ENCODE measurements around the gene WEE1.

Gene WEE1

DNA sequence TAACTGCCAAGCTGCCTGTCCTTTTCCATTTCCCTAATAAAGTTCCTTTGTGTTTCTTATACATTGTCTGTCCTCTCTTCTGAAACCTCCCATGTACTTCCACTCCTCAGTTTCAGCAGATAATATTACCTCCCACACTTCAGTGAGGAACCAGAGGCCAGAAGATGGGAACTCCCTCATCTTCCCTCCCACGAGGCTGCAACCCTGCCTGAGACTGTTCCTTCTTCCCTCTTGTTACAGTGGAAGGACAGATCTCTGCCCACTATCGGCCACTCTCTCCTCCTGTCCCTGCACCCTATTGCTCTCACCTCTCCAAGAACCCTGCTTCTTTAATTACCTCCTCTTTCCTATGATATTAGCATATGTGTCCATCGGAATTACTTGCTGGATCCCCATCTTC, 52.3 kb downstream of the WEE1 start:
- DNase-seq: no peak

DNA sequence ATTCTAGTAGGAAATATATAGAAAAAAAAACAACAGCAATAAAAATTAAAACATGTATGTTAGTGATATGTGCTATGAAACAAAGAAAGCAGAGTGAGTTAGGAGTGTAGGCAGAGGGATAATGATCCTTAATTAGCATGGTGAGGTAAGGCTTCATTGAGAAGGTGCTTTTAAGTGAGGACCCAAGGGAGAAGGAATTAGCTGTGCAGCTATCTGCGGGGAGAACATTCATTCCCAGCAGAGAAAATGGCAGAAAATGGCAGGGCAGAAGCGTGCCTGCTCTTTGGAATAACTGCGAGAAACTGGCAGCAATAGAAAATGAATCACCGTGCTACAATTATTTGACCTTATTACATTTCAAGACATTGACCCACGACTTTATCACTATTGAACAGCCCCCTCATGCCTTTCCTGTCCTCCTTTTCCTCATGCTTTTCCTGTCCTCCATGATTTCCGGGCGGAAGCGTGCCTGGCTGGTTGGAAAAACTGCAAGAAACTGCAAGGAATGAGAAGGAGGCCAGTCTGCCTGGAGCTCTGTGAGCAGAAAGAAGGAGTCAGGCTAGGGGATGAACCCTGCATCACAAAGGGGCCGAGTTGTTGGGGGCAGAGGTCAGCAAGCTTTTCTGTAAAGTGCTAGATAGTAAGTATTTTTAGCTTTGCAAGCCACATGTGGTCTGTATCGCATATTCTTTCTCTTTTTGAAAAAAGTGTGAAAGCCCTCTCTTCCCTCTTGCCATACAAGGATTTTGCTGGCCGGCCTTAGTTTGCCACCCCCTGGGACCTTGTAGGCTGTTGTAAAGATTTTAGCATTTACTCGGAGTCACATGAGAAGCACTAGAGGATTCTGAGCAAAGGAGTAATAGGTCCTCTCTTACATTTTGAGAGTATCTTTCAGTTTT, 53.3 kb downstream of the WEE1 start:
- no peak for DNase-seq

DNA sequence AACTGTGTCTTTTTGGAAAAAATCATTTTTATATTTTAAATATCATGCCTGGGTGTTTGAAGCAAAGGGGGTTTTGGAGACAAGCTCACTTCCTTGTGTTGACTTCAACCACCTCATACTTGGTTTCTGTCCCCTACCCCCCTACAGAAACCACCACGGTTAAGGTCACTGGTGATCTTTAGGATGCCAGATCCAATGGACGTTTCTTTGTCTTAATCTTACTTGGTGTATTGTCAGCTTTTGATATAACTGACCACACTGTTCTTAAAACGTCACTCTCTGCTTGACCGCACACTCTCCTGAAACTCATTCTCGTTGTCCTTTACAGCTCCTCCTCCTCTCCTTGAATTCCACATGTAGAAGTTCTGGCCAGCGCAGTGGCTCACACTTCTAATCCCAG, 55.6 kb downstream of the WEE1 start:
- no peak for DNase-seq

DNA sequence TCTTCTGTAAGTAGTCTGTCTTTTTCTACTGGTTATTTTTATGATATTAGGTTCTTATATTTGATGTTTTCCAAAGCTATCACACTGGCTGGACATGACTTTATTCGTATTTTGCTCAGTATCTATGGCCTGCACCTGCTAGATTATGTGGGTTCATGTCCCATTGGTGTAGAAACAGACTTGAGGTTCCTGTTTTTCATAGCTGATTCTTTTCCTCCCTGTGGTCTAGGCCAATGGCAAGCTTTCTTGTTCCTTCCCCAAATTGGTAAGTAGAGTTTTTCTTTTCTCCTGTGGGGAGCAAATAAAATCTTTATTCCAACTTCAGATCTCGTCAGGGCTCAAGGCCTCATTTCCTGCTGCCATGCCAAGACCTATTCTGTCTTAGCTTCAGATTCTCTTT, 60.2 kb downstream of the WEE1 start:
- DNase-seq: no peak

DNA sequence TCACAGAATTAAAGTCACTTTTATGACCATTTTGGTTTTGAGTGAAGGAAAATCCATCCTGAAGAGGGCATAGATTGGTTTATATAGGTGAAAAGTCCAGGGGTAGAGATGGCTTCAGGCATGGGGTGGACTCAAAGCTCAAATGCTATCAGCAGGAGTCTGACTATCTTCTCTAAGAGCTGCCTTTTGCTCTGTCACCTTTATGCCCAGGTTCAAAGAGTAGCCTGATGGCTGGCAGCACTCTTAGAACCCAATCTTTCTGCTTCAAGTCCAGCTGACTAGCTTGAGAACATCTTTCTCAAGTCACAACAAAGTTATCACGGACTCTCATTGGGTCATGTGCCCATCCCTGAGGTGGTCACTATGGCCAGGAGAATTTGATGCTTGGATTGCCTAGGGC, 63.2 kb downstream of the WEE1 start:
- no peak for DNase-seq

DNA sequence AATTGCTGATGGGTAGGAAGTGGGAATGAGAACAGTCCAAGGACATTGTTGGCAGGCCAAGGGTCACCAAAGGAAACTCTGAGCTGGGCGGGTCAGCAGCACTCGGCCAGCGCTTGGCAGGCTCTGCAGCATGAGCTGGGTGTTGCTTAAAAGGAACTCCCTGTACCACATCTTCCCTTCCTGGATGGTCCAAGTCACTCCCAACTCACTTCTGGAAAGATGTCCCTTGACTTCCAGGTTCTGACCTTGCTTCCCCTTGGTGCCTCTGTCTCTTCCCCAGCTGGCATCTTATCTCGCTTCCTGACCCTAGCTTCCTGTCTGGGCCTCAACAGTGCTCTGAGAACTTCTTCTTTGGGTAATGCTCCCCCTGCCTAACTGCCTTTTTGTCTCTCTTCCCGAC, 65.6 kb downstream of the WEE1 start:
- no peak for DNase-seq
